ENCODE measurements around the gene TGFB1I1.
"Not testable (repeated sequence)": the region's sequence is repeated elsewhere in the genome, so short reads cannot be mapped to it uniquely, and the experiment has no call there.

The TGFB1I1 gene

GRCh38 chr16:31489298-31489564 lies 17.3 kb downstream of the TGFB1I1 start:
- no peak for DNase-seq

GRCh38 chr16:31489616-31490584 lies 17.9 kb downstream of the TGFB1I1 start:
- no peak for DNase-seq

GRCh38 chr16:31491778-31492418 lies 19.9 kb downstream of the TGFB1I1 start:
- no peak for DNase-seq

DNA sequence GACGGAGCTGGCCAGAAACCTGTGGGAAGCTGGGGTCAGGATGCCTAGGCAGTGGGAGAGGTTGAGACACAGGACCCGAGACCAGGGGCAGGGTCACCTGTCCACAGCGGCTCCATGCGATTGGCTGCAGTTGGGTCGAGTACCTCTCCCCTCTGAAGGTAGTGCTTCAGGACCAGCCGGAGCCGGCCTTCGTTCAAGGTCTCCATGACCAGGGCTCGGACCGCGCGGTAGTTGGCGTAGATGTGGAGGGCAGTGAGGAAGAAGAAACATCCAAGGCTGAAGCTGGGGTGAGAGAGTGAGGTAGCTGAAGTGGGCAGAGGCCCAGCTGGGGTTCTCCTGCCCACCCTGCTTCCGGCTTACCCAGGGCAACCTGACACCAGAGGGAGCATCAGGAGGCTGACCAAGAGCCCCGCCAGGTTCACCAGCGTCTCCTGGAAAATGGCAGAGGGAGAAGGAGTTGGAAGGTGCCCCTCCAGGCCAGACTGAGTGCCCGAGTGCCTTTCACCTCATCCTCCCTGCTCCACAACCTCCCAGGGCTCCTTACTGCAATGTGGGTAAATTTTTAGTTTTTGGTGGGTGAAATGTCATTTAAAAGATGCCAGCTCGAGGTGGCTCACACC lies 21.7 kb downstream of the TGFB1I1 start:
- DNase-seq: no peak

GRCh38 chr16:31496670-31497069 lies 24.7 kb downstream of the TGFB1I1 start:
- DNase-seq: no peak

DNA sequence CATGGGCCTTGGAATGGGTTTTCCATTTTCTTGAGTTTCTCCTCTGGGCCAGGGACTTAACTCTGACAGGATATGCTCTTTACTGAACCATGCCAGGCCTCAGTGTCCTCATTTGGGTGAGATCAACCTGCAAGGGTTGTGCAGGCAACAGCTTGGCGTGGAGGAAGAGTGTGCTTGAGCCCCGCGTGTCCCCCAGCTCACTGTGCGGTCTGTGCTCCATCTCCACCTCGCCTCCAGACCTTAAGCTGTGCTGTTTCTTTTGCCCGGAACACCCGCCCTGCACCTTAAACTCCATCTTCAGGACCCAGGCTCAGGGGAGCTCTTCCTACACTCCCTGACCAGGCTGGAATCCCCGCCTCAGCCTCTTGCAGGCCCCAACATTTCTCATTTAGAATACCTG lies 26.5 kb downstream of the TGFB1I1 start:
- no peak for DNase-seq

- no peak for DNase-seq
These were observed 28.0 kb downstream of the TGFB1I1 start for GRCh38 chr16:31499928-31500327.

DNA sequence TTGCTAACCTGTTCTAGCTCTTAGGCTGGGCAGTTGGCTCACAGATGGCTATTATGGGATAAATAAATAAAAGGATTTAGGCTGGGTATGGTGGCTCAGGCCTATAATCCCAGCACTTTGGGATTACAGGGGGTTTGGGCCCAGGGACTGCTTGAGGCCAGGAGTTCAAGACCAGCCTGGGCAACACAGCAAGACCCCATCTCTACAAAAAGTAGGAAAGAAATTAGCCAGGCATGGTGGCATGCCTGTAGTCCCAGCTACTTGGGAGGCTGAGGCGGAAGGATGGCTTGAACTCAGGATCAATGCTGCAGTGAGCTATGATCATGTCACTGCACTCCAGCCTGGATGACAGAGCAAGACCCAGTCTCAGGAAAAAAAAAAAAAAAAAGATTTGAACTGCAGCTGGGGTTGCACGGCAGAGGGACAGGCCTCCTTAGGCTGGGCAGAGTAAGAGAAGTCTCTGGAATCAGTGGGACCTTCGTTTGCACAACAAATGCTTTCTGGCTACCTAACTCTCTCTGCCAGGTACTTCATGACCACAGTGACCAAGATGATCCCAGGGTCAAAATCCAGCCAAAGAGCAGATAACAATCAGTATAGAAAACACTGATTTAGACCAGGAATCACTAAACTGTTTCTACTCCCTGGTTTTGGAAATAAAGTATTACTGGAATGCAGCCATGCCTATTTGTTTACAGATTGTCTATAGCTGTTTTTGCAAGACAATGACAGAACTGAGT lies 29.4 kb downstream of the TGFB1I1 start:
- DNase-seq: no peak

DNA sequence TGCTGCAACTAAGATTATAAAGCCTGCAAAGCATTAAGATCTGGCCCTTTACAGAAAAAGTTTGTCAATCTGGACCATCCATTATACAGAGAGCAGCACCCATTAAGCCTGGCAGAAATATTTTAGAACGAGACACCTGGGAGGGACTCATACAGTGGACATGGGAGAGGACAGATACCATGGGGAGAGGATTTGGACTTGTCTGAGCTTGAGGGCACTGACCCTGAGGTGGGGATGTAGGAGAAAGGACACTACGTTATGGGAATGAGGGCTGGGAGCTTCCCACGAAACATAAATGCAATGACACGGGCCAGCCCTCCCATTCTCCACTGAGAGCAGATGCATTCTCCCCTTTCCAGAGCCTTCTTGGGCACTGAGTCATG lies 30.0 kb downstream of the TGFB1I1 start:
- DNase-seq: no peak

DNA sequence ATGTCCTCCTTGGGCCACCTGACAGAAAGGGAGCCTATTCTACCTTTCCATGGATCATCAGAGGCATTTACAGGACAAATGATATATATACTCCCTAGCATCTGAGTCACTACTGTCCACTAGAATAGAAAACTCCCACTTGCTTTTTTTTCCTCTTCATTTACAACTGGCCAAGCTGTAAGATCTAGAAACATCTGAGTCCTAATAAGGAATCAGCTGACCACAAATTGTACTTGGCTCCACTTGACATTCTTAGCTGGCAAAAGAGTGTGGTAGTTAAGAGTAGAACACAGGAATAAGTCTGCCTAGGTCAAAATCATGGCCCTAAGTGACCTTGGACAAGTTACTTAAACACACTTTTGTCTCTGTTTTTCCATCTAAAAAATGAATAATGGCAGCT lies 31.0 kb downstream of the TGFB1I1 start:
- DNase-seq: no peak

- DNase-seq: not testable (repeated sequence)
These were observed 31.6 kb downstream of the TGFB1I1 start for GRCh38 chr16:31503555-31503954.

DNA sequence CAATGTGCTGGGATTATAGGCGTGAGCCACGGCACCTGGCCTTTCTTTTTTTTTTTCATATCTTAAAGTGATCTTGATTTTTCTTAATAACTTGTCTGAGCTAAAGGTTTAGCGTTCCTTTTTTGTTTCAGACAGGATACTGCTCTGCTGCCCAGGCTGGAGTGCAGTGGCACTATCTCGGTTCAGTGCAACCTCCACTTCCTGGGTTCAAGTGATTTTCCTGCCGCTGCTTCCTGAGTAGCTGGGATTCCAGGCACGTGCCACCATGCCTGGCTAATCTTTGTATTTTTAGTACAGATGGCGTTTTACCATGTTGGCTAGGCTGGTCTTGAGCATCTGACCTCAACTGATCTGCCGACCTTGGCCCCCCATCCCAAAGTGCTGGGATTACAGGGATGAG lies 32.2 kb downstream of the TGFB1I1 start:
- DNase-seq: no peak

DNA sequence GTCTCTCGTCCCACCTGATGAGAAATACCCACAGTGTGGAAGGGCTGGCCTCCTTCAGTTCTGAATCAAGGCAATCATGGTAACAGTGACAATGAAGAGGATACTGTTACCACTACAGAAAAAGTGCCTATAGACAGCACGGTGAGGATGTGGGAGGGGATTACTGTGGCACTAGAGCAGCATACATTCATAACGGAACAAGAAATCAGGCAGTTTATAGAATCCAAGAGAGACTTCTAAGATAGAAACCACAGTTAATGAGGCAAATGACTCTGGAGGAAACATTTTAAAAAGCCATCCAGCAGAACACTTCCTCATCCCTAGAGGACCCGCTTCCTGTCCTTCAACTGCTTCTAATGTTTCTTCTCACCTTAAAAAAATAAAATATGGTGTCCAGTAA lies 33.5 kb downstream of the TGFB1I1 start:
- no peak for DNase-seq

DNA sequence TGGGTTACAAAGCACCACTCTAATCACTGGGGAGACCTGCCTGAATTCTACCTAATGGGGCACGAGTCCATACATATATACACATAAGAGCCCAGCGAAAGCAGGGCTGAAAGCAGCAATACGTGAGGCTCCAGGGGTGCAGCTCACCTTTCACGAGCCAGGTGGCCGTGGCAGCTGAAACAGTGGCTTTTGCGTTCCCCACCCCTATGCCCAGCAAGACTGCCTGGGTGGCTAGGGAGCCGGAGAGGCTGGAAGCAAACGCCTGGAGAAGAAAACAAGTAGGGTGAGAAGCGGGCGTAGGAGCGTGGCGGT lies 35.6 kb downstream of the TGFB1I1 start:
- no peak for DNase-seq

DNA sequence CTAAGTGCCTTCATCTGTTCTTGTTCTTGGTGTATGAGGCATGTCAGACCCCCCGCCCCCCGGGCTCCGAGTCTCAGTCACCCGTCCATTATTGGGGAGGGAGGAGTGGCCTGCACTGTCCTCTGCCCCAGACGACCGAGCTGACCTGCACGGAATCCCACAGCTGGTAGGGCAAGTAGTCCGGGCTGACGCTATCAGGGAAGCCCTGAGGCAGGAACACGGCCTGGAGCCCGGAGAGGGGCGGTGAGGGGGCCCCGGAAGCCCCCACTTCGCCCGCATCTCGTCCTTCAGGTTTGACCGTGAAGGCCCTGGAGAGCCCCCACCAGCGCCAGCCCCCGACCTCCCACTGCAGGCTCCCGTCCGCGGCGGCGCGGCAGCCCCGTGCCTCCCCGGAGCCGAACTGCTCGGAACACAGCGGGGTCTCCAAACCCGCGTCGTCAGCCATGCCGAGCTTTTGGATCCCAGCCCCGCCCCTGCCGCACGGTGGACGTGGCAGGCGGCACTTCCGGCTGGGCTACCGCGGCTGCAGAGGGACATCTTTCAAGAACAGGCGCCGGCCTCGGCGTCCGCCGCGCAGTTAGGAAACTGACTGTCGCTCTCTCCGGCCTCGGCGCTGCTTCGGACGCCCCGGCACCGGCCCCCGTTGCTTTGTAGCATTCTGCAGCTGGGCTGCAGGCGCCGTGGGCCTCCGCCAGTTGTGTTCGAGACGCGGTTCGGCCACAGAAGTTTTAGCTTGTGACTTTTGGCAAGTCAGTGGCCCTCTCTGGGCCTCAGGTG lies 36.2 kb downstream of the TGFB1I1 start, which contains the start of gene RUSF1:
Gene RUSF1, minus strand, starts transcription at position 463 of the 777 bp plus-strand sequence. Its CDS starts 18 bp downstream, at position 445.
- peak; percentile 79 for DNase-seq

- peak; percentile 35 for DNase-seq
These were observed 36.8 kb downstream of the TGFB1I1 start for GRCh38 chr16:31508706-31509195.

- no peak for DNase-seq
These were observed 41.2 kb downstream of the TGFB1I1 start for GRCh38 chr16:31513126-31513525.

- no peak for DNase-seq
These were observed 41.9 kb downstream of the TGFB1I1 start for GRCh38 chr16:31513884-31514283.

- DNase-seq: no peak
These were observed 45.9 kb downstream of the TGFB1I1 start for GRCh38 chr16:31517800-31518402.

DNA sequence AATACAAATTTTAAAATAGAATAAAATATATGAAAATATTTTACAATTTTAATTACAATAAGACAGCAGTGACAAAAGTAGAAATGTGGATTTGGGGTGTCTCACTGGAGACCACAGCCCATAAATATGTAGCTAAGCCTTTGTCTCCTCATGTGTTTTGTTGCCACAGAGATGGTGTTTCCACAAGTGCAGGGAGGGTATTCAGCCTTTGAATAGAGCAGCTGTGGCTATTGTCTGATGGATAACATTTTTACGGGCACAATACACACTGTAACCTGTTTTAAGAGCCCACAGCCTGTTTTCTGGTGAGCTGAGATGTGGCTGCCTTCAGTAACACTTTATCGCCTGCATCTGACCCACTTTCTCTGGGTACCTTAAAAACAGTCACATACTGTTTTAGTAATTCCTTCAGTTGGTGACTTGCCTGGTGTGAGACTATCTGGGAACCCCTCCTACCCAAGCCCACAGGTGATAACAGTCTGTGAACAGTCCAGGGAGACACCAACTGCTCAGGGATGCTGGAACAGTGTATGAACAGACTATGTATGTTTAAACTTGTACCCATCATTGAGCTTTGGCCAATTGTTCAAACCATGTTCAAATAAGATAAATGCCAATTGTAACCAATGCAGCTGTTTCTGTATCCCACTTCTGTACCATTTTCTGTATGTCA lies 47.9 kb downstream of the TGFB1I1 start:
- peak; percentile 74 for DNase-seq

- DNase-seq: no peak
These were observed 49.4 kb downstream of the TGFB1I1 start for GRCh38 chr16:31521368-31521767.
